ENCODE data around the gene PFDN5.
"Not testable (repeated sequence)": the region's sequence is repeated elsewhere in the genome, so short reads cannot be mapped to it uniquely, and the experiment has no call there.

Gene PFDN5

GRCh38 chr12:53286448-53286847 is 8.9 kb upstream of the PFDN5 start:
- no peak for DNase-seq (ENCODE audit: low read depth in 2 of 2)

GRCh38 chr12:53287741-53288216 is 7.6 kb upstream of the PFDN5 start:
- DNase-seq (ENCODE audit: low read depth in 2 of 2): peak in 1 of 2 donors; percentile 64

GRCh38 chr12:53288322-53288721 is 7.0 kb upstream of the PFDN5 start:
- no peak for DNase-seq (ENCODE audit: low read depth in 2 of 2)

DNA sequence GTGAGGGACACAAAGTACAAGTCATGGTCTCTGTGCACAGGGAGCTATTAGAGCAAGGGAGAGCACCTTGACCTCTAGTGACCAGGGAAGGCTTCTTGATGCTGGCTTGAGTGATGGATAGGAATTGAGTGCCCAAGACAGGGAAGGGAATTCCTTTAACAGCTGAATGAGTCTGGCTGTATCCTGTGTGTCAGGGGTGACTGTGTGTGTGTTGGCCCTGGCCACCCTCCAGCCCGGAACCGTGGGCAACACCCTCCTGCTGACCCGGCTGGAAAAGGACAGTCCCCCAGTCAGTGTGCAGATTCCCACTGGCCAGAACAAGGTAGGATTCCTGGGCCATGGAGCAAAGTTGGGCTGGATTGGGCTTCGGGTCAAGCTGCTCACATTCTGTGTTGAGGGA is 5.5 kb upstream of the PFDN5 start:
- DNase-seq (ENCODE audit: low read depth in 2 of 2): no peak

GRCh38 chr12:53290661-53291060 is 4.7 kb upstream of the PFDN5 start:
- no peak for DNase-seq (ENCODE audit: low read depth in 2 of 2)

GRCh38 chr12:53292426-53292825 is 2.9 kb upstream of the PFDN5 start:
- DNase-seq (ENCODE audit: low read depth in 2 of 2): no peak

DNA sequence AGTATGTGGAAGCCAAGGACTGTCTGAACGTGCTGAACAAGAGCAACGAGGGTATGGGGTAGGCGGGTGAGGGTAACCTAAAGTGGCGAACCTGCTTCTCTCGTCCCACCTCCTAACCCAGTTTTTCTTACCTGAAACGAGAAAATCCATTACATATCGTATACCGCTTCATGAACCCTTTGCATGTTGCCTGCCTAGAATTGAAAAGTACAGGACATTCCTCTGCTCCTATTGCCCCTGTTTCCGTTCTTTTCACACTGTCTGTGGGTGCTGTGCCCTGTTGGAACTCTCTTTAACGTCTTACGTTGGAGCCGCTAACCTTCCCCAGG is 513 bp downstream of the PFDN5 start:
- no peak for DNase-seq (ENCODE audit: low read depth in 2 of 2)

DNA sequence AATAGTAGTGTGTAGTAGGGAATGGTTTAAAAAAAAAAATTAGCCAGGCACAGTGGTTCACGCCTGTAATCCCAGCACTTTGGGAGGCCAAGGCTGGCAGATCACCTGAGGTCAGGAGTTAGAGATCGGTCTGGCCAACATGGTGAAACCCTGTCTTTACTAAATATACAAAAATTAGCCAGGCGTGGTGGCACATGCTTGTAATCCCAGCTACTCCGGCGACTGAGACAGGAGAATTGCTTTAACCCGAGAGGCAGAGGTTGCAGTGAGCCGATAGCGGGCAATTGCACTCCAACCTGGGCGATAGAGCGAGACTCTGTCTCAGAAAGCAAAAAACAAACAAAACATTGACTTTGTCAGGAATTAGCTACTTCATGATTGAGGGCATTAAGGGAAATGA is 1.8 kb downstream of the PFDN5 start:
- not testable (repeated sequence) for DNase-seq (ENCODE audit: low read depth in 2 of 2)

DNA sequence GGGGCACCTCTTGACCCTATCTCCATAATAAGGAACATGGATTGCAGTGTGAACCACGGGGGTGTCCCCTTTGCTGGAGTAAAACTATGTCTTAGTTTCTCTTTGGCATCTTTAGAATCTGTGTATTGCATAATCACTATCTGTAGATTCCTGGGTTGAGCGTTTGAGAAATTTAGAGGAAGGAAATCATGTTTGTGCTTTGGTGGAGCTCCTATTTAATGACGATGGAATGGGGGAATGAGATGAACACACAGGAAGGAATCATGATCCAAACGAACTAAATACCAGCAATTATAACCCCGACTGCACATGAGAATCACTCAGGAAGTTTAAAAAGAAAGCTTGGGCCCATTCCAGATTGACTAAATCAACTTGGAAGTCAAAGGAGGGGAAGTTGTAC is 2.8 kb downstream of the PFDN5 start:
- DNase-seq (ENCODE audit: low read depth in 2 of 2): no peak

GRCh38 chr12:53299101-53299453 is 3.7 kb downstream of the PFDN5 start:
- peak; percentile 18 to 29 for DNase-seq (ENCODE audit: low read depth in 2 of 2)

- DNase-seq (ENCODE audit: low read depth in 2 of 2): peak; percentile 72 to 76
Observed at GRCh38 chr12:53299454-53300180, 4.3 kb downstream of the PFDN5 start, which contains the start of gene MYG1. TSS of gene MYG1 (plus strand) at chr12:53299695. CDS start at chr12:53299738, 43 bp downstream.

DNA sequence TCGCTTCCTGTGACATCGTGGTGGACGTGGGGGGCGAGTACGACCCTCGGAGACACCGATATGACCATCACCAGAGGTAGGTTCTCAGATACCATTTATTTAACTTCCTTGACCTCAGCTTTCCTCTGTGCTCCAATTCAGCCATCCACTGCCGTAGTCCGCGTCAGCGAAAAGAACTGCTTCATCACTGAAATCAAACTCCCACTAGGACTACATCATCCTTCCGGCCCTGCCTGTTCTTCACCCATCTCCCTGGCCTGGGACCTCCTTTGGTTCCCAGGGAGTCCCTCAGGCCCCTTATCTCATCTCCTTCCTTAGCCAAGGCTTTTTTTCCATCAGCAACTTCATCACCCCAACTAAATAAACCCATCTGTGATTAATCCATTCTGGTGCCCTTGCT is 4.8 kb downstream of the PFDN5 start:
- no peak for DNase-seq (ENCODE audit: low read depth in 2 of 2)

GRCh38 chr12:53302903-53303302 is 7.6 kb downstream of the PFDN5 start:
- no peak for DNase-seq (ENCODE audit: low read depth in 2 of 2)

- DNase-seq (ENCODE audit: low read depth in 2 of 2): no peak
Observed at GRCh38 chr12:53306826-53307225, 11.5 kb downstream of the PFDN5 start.

GRCh38 chr12:53308276-53308675 is 12.9 kb downstream of the PFDN5 start:
- DNase-seq (ENCODE audit: low read depth in 2 of 2): no peak

DNA sequence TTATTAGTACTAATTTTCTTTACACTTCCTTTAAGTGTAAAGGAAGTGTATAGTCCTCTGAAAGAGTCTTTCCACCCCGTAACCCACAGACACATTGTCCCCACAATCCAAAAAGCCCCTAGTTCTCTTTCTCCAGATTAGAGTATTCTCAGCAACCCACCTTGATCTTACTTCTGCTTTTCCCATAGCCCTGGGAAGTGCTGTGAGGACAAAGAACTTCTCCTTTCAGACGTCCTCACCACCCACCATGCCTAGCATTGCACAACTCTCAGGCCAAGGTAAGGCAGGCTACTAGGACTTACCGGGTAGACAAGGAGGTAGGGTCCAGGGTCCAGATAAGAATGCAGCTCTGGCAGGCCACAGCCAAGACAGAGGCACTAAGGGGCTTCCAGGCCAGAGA is 18.7 kb downstream of the PFDN5 start:
- DNase-seq (ENCODE audit: low read depth in 2 of 2): no peak

- DNase-seq (ENCODE audit: low read depth in 2 of 2): no peak
Observed at GRCh38 chr12:53320352-53321195, 25.2 kb downstream of the PFDN5 start.

- DNase-seq (ENCODE audit: low read depth in 2 of 2): peak in 1 of 2 donors; percentile 27
Observed at GRCh38 chr12:53324113-53324778, 28.9 kb downstream of the PFDN5 start.

DNA sequence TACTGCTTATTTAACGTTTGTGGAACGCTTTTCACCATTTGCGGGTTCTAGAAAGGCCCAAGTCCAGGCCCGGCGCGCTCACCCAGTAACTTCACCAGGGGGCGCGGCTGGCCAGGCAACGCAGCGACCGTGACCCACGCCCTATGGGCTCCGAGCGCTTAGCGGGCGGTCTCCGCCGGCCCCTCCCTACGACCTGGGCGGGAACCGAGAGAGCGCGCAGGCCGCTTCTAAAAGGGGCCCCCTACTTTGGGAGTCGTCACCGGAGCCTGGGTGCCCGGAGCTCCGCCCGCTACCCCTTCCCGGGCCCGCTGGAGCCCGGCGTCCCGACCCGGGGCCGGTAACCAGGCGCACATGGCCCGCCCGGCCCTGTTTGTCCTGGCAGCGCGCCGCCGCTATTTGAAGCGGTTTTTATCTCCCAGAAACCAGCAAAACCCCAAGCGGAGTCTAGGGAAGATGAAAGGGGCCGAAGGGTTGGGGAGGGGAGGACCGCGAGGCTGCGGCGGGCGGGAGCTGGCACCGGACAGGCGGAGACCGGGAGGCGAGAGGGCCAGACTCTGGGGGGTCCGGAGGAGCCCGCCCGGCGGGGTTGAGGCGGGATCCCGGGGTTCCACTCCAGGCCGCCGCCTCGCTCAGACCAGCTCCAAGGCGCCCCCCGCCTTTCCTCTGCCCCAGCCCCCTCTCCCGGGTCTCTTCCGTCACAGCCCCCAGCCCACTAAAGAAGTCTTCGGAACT is 29.6 kb downstream of the PFDN5 start:
- DNase-seq (ENCODE audit: low read depth in 2 of 2): peak; percentile 81 to 83

DNA sequence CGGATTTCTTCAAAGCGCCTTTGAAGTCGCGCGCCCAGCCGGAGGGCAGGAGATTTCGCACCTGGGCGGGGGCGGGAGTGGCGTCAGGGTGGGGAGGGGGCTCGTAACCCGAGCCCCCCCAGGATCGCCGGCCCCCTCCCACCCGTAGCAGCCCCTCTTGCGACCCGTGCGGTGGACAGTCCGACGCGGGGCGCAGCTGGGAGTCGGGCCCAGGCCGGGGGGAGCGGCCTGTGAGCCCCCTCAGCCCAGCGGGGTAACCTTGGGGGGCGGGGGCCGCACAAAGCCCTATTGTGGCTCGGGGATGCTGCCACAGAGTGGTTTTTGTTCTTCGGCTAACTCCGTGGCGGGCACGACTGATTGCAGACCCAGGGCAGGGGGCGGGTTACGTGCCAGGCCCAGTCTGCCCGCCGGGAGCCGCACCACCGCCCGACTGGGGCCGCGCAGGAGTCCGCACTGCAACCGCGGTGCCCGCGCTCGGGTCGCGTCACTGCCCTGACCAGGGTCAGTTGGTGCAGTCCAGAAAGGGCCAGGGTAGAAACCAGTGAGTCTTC is 30.2 kb downstream of the PFDN5 start:
- DNase-seq (ENCODE audit: low read depth in 2 of 2): peak in 1 of 2 donors; percentile 13

GRCh38 chr12:53326460-53327185 is 31.3 kb downstream of the PFDN5 start:
- no peak for DNase-seq (ENCODE audit: low read depth in 2 of 2)
